Hepatocyte (in vitro differentiated cells): ENCODE data around the gene USP36.

Experiments
- CTCF ChIP-seq: fragments of 200-600 bp; sonication (generic); IDR thresholded peaks from 2 replicates; pipeline ENCODE4 v1.5.1; 2016; ENCODE audit warnings: antibody characterized with exemption, mild to moderate bottlenecking; ENCODE audit not compliant: poor library complexity
- EZH2 ChIP-seq: fragments of 200-600 bp; sonication (generic); IDR thresholded peaks from 2 replicates; pipeline ENCODE4 v1.6.1; 2016; ENCODE audit warnings: antibody characterized with exemption, mild to moderate bottlenecking, borderline replicate concordance
- EZH2phosphoT487 ChIP-seq: fragments of 200-600 bp; sonication (generic); IDR thresholded peaks from one replicate; pipeline ENCODE4 v1.6.1; 2018; ENCODE audit warnings: antibody characterized with exemption, mild to moderate bottlenecking, low read depth, moderate library complexity; ENCODE audit not compliant: unreplicated experiment, severe bottlenecking

DNA sequence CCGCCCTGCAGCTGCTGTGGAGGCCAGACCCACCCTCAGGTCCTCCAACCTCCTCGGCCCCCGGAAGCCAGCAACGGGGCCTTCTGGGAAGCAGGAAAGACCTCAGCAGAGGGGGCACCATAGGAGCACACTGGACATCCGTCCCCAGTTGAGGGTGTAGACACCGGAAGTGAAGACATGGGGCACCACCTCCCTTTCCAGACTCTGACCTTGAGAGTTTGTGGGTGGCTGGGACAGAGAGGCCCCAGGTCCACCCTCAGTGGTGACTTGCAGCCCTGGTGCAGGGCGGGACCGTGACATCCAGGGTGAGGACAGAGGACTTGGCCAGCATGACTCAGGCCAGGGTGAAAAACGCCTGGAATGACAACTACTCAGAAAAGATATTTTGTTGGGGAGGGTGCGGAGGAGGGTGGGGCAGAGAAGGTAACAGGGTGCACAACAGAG, 42.5 kb upstream of the USP36 start:
- no peak for TF ChIP-seq CTCF
- TF ChIP-seq EZH2, result no peak
- TF ChIP-seq EZH2phosphoT487, result no peak
